NCI-H1105 treated with DMSO at 0.1 percent for 48 hours (cell line): ENCODE results near the gene SGMS1.
"Not testable (repeated sequence)": the region's sequence is repeated elsewhere in the genome, so short reads cannot be mapped to it uniquely, and the experiment has no call there.

ENCODE experiments used
- DNase-seq: peaks from one replicate; lab custom pipeline; 2025; lab: John Stamatoyannopoulos, UW

Gene SGMS1

GRCh38 chr10:50623663-50624412, at the start of gene SGMS1:
SGMS1 (minus strand) TSS chr10:50623956; CDS start chr10:50344114, 279,842 bp downstream.
- peak; percentile 62 for DNase-seq

- not testable (repeated sequence) for DNase-seq
These were observed 48.4 kb upstream of the SGMS1 start for GRCh38 chr10:50672152-50672551.

GRCh38 chr10:50671645-50672044, 47.9 kb upstream of the SGMS1 start:
- DNase-seq: not testable (repeated sequence)

- not testable (repeated sequence) for DNase-seq
These were observed 46.2 kb upstream of the SGMS1 start for GRCh38 chr10:50669957-50670356.

- not testable (repeated sequence) for DNase-seq
These were observed 43.6 kb upstream of the SGMS1 start for GRCh38 chr10:50667353-50667752.

- not testable (repeated sequence) for DNase-seq
These were observed 38.7 kb upstream of the SGMS1 start for GRCh38 chr10:50662420-50662819.

GRCh38 chr10:50661563-50661962, 37.8 kb upstream of the SGMS1 start:
- not testable (repeated sequence) for DNase-seq

GRCh38 chr10:50659865-50660730, 36.3 kb upstream of the SGMS1 start:
- peak; percentile 20 for DNase-seq

- DNase-seq: not testable (repeated sequence)
These were observed 35.5 kb upstream of the SGMS1 start for GRCh38 chr10:50659016-50659864.

GRCh38 chr10:50658165-50658564, 34.4 kb upstream of the SGMS1 start:
- no peak for DNase-seq

- DNase-seq: no peak
These were observed 30.0 kb upstream of the SGMS1 start for GRCh38 chr10:50653758-50654157.

GRCh38 chr10:50653142-50653541, 29.4 kb upstream of the SGMS1 start:
- DNase-seq: peak; percentile 6

GRCh38 chr10:50651808-50652207, 28.1 kb upstream of the SGMS1 start:
- DNase-seq: no peak

GRCh38 chr10:50650481-50650880, 26.7 kb upstream of the SGMS1 start:
- no peak for DNase-seq

GRCh38 chr10:50648935-50649227, 25.1 kb upstream of the SGMS1 start:
- DNase-seq: no peak

GRCh38 chr10:50648089-50648934, 24.6 kb upstream of the SGMS1 start:
- DNase-seq: no peak

GRCh38 chr10:50647350-50647749, 23.6 kb upstream of the SGMS1 start:
- DNase-seq: not testable (repeated sequence)

- no peak for DNase-seq
These were observed 21.5 kb upstream of the SGMS1 start for GRCh38 chr10:50645236-50645635.

GRCh38 chr10:50641626-50642025, 17.9 kb upstream of the SGMS1 start:
- no peak for DNase-seq

- no peak for DNase-seq
These were observed 16.5 kb upstream of the SGMS1 start for GRCh38 chr10:50640238-50640637.
